Thyroid gland (tissue), 4 donors: ENCODE data around the gene PEPD. TPM values are rescaled to one million over a fixed set of nuclear protein-coding genes. Genes with fewer than 3 reads are reported as not detected.

Experiments
- DNase-seq, 2 donors: peaks; one replicate each; pipeline ENCODE4 v3.0.0-alpha.2; 2019
- H3K27ac ChIP-seq, 3 donors: fragments of 200-600 bp; sonication (generic); 1 replicate in 2 of 3; 2 replicates in 1 of 3; pipeline ENCODE4 v1.5.1; 2016 to 2019; ENCODE audit warnings: mild to moderate bottlenecking in 1 of 3, moderate library complexity in 1 of 3
- H3K27me3 ChIP-seq: fragments of 200-600 bp; sonication (generic); one replicate; pipeline ENCODE4 v1.5.1; 2019
- H3K36me3 ChIP-seq, 2 donors: fragments of 200-600 bp; sonication (generic); one replicate each; pipeline ENCODE4 v1.5.1; 2016 to 2019
- H3K4me1 ChIP-seq, 2 donors: fragments of 200-600 bp; sonication (generic); one replicate each; pipeline ENCODE4 v1.5.1; 2017 to 2019
- H3K4me3 ChIP-seq, 3 donors: fragments of 200-600 bp; sonication (generic); replicated peaks in 1 of 3; 1 replicate in 2 of 3; 2 replicates in 1 of 3; pipeline ENCODE4 v1.5.1; 2016; ENCODE audit warnings: mild to moderate bottlenecking in 1 of 3
- H3K9me3 ChIP-seq: fragments of 200-600 bp; sonication (generic); one replicate; pipeline ENCODE4 v1.5.1; 2017
- CTCF ChIP-seq, 6 experiments: fragments of 200-600 bp in 3 of 6; fragments of 450-650 bp in 3 of 6; sonication (generic) in 3 of 6; IDR thresholded peaks; one replicate each; pipeline ENCODE4 v1.5.1; 2016 to 2019; ENCODE audit warnings: antibody characterized with exemption in 6 of 6, mild to moderate bottlenecking in 2 of 6, inconsistent platforms in 1 of 6, moderate library complexity in 1 of 6
- POLR2A ChIP-seq, 2 donors: fragments of 450-650 bp; IDR thresholded peaks; one replicate each; pipeline ENCODE4 v1.6.1; 2017; ENCODE audit warnings: antibody characterized with exemption in 2 of 2, mild to moderate bottlenecking in 2 of 2, moderate library complexity in 1 of 2
- WGBS, 2 donors: methylation state at CpG; one replicate each; pipeline ENCODE4 v1.1.5; 2017; 5-methylcytosine and 5-hydroxymethylcytosine counted together
- intact Hi-C: fragments of 100-400 bp; cut with DNase I; formaldehyde crosslinking; loops from one replicate; pipeline ENCODE4 v1.15.1; 2023
- total RNA-seq, 4 donors: library from RNA; depleted of rRNA; stranded (reverse); fragments of >200 nt; gene quantifications; one replicate each; pipeline ENCODE4 v1.2.3, GENCODE V29; 2016

Gene PEPD
- total RNA-seq, 4 donors from 2014 or later = 76.8 to 121 (median 102) TPM

GRCh38 chr19:33509774-33510173 lies 11.8 kb downstream of the PEPD start:
- no peaks in the 10 kb centered on the region for H3K9me3 ChIP-seq
- WGBS, 2 donors = 85 to 97% methylated on average over 12 to 14 of the region's 15 CpGs
- H3K27ac ChIP-seq = no peak overlapping the region
- no peaks in the 10 kb centered on the region for H3K27me3 ChIP-seq
- no peak overlapping the region for H3K4me3 ChIP-seq
- no peak for TF ChIP-seq POLR2A (IDR thresholded peaks at IDR 0.05)
- no peak for DNase-seq
- no peaks in the 10 kb centered on the region for H3K36me3 ChIP-seq
- intact Hi-C loops = no loop called here
- H3K4me1 ChIP-seq = no peaks in the 10 kb centered on the region

DNA sequence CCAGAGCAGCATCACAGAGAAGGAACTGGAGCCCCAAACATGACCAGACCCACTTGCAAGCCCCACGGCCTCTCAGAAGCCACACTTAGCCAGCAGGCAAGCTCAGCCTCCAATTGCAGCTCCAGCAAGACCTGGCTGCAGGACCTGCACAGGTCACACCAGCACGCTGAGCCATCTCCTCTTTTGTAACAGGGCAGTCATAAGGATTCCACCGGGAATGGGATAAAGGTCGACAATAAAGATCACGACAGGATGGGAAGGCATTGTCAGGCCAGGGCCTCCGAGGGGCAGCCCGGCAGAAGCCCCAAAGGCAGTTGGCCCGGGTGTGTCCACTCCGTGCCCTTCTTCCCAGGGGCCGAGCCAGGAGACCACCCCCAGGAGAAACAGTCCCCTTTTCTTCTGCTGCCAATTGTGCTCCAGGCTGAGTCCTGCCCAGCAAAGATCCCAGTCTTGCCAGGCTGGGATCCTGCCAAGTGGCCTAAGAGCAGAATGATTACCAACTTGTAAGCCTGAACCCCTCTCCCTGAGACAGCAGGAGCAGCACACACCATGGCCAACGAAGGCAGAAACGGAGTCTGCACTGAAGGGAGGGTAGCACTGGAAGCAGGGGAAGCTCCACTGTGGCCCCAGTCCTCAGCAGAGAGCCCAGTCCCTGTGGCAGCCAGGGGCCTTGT lies 12.5 kb downstream of the PEPD start:
- no peak overlapping the region for H3K4me3 ChIP-seq
- intact Hi-C loops = no loop called here
- H3K27ac ChIP-seq = no peak overlapping the region
- no peak for DNase-seq
- no peak for TF ChIP-seq POLR2A (IDR thresholded peaks at IDR 0.05)
- TF ChIP-seq CTCF (IDR thresholded peaks at IDR 0.05) = no peak
- no peaks in the 10 kb centered on the region for H3K27me3 ChIP-seq
- no peaks in the 10 kb centered on the region for H3K4me1 ChIP-seq
- no peaks in the 10 kb centered on the region for H3K9me3 ChIP-seq
- H3K36me3 ChIP-seq = no peaks in the 10 kb centered on the region
- WGBS, 2 donors = 83 to 98% methylated on average over 10 of the region's 12 CpGs

DNA sequence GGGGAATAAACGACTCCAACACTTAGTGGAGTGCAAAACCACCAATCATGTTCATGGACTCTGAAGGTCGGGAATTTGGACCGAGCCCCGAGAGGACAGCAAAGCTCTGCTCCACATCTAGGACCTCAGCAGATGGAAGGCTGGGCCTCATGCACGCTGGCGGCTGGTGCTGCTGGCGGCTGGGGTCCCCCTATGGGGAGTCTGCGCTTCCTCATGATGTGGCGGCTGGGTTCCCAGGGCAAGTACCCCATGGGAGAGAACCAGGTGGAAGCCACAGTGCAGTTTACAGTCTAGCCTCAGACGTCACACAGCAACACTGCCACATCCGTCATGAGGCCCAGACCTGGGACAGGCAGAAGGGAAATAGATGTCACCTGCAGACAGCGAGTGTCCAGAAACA lies 13.2 kb downstream of the PEPD start:
- no peaks in the 10 kb centered on the region for H3K9me3 ChIP-seq
- no peaks in the 10 kb centered on the region for H3K27me3 ChIP-seq
- no peaks in the 10 kb centered on the region for H3K4me1 ChIP-seq
- intact Hi-C loops = no loop called here
- no peak overlapping the region for H3K4me3 ChIP-seq
- H3K36me3 ChIP-seq = no peaks in the 10 kb centered on the region
- no peak overlapping the region for H3K27ac ChIP-seq
- TF ChIP-seq POLR2A (IDR thresholded peaks at IDR 0.05) = no peak
- no peak for TF ChIP-seq CTCF (IDR thresholded peaks at IDR 0.05)
- DNase-seq = no peak
- WGBS, 2 donors = 91% methylated on average over 12 of the region's 12 CpGs

DNA sequence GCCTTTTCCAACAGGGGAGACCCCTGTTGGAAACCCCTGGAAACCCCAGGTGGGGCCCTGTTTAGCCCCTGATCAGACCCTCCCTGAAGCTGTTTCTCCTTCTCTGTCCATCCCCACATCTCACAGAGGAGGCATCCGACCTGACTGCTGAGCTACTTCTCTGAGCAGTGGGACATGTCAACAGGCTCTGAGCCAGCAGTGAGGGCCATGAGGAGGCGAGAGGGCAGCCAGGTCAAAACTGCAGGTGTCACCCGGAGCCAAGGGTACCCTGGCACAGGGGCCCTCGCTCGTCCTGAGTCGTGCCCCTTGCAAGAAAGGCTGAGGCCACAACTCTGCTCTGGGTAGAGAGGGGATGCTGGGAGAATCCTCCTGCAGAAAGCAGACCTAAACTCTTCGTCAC lies 13.6 kb downstream of the PEPD start:
- no peaks in the 10 kb centered on the region for H3K4me1 ChIP-seq
- no peaks in the 10 kb centered on the region for H3K9me3 ChIP-seq
- TF ChIP-seq POLR2A (IDR thresholded peaks at IDR 0.05) = no peak
- no peak for TF ChIP-seq CTCF (IDR thresholded peaks at IDR 0.05)
- no peak overlapping the region for H3K4me3 ChIP-seq
- WGBS, 2 donors = 73 to 82% methylated on average over 5 to 7 of the region's 7 CpGs
- H3K27me3 ChIP-seq = no peaks in the 10 kb centered on the region
- H3K36me3 ChIP-seq = no peaks in the 10 kb centered on the region
- intact Hi-C loops = no loop called here
- no peak for DNase-seq
- H3K27ac ChIP-seq = no peak overlapping the region

DNA sequence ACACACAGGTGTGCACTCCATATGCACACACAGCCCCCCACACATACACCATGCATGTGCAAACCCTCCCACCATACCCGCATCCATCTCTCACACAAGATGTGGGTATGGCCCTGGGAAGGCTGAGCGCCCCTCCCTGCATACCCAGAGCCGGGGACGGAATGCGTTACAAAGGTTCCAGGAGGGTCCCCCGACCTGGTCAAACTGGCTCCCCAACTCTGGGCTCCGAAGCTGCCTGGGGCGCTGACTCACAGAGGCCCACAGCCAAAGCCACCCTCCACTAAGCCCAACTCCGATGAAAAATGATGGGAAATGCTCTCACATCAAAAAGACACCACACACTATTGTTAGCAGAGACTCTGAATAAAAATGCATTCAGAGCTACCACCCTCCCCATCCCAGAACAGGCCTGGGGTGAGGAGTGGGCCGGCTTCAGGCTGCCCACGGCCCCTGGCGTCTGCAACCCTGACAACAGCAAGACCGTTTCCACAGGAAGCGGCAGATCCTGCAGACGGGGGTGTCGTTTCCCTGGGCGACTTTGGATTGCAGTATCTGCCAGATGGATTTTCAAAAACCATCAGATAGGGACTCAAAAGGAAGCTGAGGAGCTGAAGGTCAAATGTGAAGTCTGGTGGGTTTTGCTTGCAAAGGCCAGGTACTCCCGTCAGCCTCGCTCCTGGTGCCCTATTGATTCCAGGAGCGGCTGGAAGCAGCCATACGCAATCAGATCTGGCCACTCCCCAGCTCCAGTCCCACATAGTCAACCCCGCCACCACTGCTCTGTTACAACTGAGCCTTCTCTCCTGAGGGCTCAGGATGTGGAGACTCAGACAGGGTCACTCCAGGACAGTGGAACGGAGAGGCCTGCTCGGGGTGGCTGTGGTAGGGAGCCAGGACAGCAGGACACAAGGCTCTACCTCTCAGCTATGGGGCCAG lies 14.3 kb downstream of the PEPD start:
- no peaks in the 10 kb centered on the region for H3K27me3 ChIP-seq
- no peaks in the 10 kb centered on the region for H3K9me3 ChIP-seq
- H3K27ac ChIP-seq = no peak overlapping the region
- no peaks in the 10 kb centered on the region for H3K36me3 ChIP-seq
- WGBS, 2 donors = 67 to 74% methylated on average over 17 to 24 of the region's 24 CpGs
- intact Hi-C loops = no loop called here
- H3K4me3 ChIP-seq = no peak overlapping the region
- TF ChIP-seq POLR2A (IDR thresholded peaks at IDR 0.05) (no peak), CTCF (IDR thresholded peaks at IDR 0.05) (no peak)
- H3K4me1 ChIP-seq = no peaks in the 10 kb centered on the region
- DNase-seq = no peak
